ENCODE results near the gene FLOT1. TPM values are rescaled to one million over a fixed set of nuclear protein-coding genes. Genes with fewer than 3 reads are reported as not detected.

The FLOT1 gene
- total and polyA plus RNA-seq, 2 of the 13 experiments (the other 11 are each of a cell fraction or from before 2014, with no cell fraction given), result 82.3 to 130 TPM

DNA sequence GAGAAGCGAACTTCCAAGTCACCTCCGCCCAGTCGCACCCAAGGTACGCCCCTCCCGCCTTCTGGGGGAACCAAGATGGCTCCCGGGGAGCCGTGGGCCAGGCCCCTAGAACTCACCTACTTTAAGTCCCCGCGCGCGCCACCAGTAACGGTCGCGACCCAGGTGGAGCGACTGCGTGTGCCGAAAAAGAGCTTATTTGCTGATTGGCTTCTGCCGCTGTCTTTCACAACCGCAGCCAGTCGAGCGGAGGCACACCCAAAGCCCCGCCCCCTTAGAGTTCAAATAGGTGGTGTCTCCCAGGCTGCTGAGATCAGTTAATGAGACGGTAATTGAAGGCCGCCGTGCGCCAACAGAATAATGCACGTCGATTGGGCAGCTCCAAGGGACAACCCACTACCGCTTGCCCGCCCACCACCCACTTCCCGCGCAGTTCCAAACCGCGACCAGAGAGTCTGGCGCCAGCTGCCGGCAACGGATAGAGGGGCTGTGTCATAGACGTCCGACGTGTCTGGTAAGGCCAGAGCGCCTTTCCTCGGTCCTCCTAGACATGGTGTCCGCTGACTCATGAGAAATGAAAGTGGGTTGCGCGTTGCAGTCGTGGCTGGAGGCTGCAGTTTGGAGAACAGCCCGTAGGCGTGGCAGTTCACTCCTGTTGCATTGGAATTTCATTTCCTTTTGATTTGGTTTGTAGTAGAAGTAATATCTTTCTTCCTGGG lies 25.2 kb downstream of the FLOT1 start, which contains the start of gene MDC1 (continued):
- TF ChIP-seq, protein P1, sequence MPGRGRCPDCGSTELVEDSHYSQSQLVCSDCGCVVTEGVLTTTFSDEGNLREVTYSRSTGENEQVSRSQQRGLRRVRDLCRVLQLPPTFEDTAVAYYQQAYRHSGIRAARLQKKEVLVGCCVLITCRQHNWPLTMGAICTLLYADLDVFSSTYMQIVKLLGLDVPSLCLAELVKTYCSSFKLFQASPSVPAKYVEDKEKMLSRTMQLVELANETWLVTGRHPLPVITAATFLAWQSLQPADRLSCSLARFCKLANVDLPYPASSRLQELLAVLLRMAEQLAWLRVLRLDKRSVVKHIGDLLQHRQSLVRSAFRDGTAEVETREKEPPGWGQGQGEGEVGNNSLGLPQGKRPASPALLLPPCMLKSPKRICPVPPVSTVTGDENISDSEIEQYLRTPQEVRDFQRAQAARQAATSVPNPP (CRISPR knock-in tag; IDR thresholded peaks at IDR 0.05), result peak; percentile 96
- TF ChIP-seq, protein P2, sequence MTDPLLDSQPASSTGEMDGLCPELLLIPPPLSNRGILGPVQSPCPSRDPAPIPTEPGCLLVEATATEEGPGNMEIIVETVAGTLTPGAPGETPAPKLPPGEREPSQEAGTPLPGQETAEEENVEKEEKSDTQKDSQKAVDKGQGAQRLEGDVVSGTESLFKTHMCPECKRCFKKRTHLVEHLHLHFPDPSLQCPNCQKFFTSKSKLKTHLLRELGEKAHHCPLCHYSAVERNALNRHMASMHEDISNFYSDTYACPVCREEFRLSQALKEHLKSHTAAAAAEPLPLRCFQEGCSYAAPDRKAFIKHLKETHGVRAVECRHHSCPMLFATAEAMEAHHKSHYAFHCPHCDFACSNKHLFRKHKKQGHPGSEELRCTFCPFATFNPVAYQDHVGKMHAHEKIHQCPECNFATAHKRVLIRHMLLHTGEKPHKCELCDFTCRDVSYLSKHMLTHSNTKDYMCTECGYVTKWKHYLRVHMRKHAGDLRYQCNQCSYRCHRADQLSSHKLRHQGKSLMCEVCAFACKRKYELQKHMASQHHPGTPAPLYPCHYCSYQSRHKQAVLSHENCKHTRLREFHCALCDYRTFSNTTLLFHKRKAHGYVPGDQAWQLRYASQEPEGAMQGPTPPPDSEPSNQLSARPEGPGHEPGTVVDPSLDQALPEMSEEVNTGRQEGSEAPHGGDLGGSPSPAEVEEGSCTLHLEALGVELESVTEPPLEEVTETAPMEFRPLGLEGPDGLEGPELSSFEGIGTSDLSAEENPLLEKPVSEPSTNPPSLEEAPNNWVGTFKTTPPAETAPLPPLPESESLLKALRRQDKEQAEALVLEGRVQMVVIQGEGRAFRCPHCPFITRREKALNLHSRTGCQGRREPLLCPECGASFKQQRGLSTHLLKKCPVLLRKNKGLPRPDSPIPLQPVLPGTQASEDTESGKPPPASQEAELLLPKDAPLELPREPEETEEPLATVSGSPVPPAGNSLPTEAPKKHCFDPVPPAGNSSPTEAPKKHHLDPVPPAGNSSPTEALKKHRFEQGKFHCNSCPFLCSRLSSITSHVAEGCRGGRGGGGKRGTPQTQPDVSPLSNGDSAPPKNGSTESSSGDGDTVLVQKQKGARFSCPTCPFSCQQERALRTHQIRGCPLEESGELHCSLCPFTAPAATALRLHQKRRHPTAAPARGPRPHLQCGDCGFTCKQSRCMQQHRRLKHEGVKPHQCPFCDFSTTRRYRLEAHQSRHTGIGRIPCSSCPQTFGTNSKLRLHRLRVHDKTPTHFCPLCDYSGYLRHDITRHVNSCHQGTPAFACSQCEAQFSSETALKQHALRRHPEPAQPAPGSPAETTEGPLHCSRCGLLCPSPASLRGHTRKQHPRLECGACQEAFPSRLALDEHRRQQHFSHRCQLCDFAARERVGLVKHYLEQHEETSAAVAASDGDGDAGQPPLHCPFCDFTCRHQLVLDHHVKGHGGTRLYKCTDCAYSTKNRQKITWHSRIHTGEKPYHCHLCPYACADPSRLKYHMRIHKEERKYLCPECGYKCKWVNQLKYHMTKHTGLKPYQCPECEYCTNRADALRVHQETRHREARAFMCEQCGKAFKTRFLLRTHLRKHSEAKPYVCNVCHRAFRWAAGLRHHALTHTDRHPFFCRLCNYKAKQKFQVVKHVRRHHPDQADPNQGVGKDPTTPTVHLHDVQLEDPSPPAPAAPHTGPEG (CRISPR knock-in tag; IDR thresholded peaks at IDR 0.05), result peak; percentile 95
- TF ChIP-seq ZBTB20 (CRISPR knock-in tag; IDR thresholded peaks at IDR 0.05; ENCODE audit: borderline replicate concordance, low read depth) (peak; percentile 85; the same call in 1 of the 2 replicates), SKI (IDR thresholded peaks at IDR 0.05; ENCODE audit: partially characterized antibody) (peak; percentile 97), SIX1 (CRISPR knock-in tag; IDR thresholded peaks at IDR 0.05; ENCODE audit: borderline replicate concordance) (no peak; the same call in 1 of the 2 replicates), ZNF572 (CRISPR knock-in tag; IDR thresholded peaks at IDR 0.05) (no peak), MED1 (CRISPR knock-in tag; IDR thresholded peaks at IDR 0.05) (peak; percentile 95), ZNF136 (CRISPR knock-in tag; IDR thresholded peaks at IDR 0.05; ENCODE audit: low read depth) (peak; percentile 60; the same call in 1 of the 2 replicates), SOX5 (CRISPR knock-in tag; IDR thresholded peaks at IDR 0.05; ENCODE audit: borderline replicate concordance) (peak; percentile 88), ZSCAN20 (CRISPR knock-in tag; IDR thresholded peaks at IDR 0.05; ENCODE audit: borderline replicate concordance) (0 out of 2 replicates have a peak, but pooled peaks have one; percentile 19), ZNF343 (CRISPR knock-in tag; IDR thresholded peaks at IDR 0.05) (peak; percentile 89), CBX1 (IDR thresholded peaks at IDR 0.05; ENCODE audit: low read depth) (peak; percentile 65), BRD4 (CRISPR knock-in tag; IDR thresholded peaks at IDR 0.05) (peak; percentile 98), CEBPB (IDR thresholded peaks at IDR 0.05; ENCODE audit: borderline replicate concordance, low read depth, low read length) (peak; percentile 40; the same call in 1 of the 2 replicates), RFX1 (IDR thresholded peaks at IDR 0.05) (no peak), ATAD3A (CRISPR knock-in tag; IDR thresholded peaks at IDR 0.05) (peak; percentile 24; the same call in 1 of the 2 replicates), ZNF326 (CRISPR knock-in tag; IDR thresholded peaks at IDR 0.05; ENCODE audit: borderline replicate concordance) (no peak), ZNF3 (CRISPR knock-in tag; IDR thresholded peaks at IDR 0.05) (no peak)
- TF ChIP-seq, protein P3, sequence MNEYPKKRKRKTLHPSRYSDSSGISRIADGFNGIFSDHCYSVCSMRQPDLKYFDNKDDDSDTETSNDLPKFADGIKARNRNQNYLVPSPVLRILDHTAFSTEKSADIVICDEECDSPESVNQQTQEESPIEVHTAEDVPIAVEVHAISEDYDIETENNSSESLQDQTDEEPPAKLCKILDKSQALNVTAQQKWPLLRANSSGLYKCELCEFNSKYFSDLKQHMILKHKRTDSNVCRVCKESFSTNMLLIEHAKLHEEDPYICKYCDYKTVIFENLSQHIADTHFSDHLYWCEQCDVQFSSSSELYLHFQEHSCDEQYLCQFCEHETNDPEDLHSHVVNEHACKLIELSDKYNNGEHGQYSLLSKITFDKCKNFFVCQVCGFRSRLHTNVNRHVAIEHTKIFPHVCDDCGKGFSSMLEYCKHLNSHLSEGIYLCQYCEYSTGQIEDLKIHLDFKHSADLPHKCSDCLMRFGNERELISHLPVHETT (CRISPR knock-in tag; conservative IDR thresholded peaks at IDR 0.05), result peak; percentile 96
- TF ChIP-seq, protein P4, sequence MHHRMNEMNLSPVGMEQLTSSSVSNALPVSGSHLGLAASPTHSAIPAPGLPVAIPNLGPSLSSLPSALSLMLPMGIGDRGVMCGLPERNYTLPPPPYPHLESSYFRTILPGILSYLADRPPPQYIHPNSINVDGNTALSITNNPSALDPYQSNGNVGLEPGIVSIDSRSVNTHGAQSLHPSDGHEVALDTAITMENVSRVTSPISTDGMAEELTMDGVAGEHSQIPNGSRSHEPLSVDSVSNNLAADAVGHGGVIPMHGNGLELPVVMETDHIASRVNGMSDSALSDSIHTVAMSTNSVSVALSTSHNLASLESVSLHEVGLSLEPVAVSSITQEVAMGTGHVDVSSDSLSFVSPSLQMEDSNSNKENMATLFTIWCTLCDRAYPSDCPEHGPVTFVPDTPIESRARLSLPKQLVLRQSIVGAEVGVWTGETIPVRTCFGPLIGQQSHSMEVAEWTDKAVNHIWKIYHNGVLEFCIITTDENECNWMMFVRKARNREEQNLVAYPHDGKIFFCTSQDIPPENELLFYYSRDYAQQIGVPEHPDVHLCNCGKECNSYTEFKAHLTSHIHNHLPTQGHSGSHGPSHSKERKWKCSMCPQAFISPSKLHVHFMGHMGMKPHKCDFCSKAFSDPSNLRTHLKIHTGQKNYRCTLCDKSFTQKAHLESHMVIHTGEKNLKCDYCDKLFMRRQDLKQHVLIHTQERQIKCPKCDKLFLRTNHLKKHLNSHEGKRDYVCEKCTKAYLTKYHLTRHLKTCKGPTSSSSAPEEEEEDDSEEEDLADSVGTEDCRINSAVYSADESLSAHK (CRISPR knock-in tag; IDR thresholded peaks at IDR 0.05; ENCODE audit: borderline replicate concordance), result peak; percentile 85
